Thyroid gland (tissue), 4 donors: ENCODE measurements around the gene UBAP1L.

Experiments used
- POLR2A ChIP-seq, 2 donors: fragments of 450-650 bp; IDR thresholded peaks; one replicate each; pipeline ENCODE4 v1.6.1; 2017; ENCODE audit warnings: antibody characterized with exemption in 2 of 2, mild to moderate bottlenecking in 2 of 2, moderate library complexity in 1 of 2
- TF ChIP-seq, protein P1 (sequence below), 6 experiments: fragments of 200-600 bp in 3 of 6; fragments of 450-650 bp in 3 of 6; sonication (generic) in 3 of 6; IDR thresholded peaks; one replicate each; pipeline ENCODE4 v1.5.1; 2016 to 2019; ENCODE audit warnings: antibody characterized with exemption in 6 of 6, mild to moderate bottlenecking in 2 of 6, inconsistent platforms in 1 of 6, moderate library complexity in 1 of 6

DNA sequence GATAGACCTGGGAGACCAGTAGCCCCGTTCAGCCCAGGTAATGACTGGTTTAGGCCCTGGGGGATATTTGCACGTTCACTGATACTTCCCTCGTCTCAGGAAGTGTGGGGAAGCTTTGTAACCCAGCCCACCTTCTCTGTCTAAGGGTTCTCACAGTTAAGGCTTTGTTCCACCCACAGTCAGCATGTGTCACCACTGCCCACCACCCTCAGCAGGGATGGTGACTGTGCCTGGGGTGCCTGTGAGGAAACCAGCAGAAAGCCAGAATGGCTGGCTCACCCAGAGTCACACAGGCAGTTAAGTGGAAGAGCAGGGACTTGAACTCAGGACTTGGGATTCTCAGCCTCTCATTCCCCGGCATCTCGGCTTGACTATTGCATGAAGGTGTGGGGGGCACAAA is 33.2 kb downstream of the UBAP1L start:
- TF ChIP-seq, protein P1, sequence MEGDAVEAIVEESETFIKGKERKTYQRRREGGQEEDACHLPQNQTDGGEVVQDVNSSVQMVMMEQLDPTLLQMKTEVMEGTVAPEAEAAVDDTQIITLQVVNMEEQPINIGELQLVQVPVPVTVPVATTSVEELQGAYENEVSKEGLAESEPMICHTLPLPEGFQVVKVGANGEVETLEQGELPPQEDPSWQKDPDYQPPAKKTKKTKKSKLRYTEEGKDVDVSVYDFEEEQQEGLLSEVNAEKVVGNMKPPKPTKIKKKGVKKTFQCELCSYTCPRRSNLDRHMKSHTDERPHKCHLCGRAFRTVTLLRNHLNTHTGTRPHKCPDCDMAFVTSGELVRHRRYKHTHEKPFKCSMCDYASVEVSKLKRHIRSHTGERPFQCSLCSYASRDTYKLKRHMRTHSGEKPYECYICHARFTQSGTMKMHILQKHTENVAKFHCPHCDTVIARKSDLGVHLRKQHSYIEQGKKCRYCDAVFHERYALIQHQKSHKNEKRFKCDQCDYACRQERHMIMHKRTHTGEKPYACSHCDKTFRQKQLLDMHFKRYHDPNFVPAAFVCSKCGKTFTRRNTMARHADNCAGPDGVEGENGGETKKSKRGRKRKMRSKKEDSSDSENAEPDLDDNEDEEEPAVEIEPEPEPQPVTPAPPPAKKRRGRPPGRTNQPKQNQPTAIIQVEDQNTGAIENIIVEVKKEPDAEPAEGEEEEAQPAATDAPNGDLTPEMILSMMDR (IDR thresholded peaks at IDR 0.05): no peak
- TF ChIP-seq POLR2A (IDR thresholded peaks at IDR 0.05): no peak
